GM10266 (cell line): Measurements from ENCODE around the gene CABP5.

Source experiments
- DNase-seq: peaks from one replicate; pipeline ENCODE4 v3.0.0; 2012; ENCODE audit errors: extremely low spot score
- TF ChIP-seq, protein P1 (sequence below): IDR thresholded peaks from 2 replicates; pipeline ENCODE4 v1.5.1; 2012; ENCODE audit warnings: mild to moderate bottlenecking, low read depth; ENCODE audit not compliant: control insufficient read depth, insufficient read depth; ENCODE audit errors: missing control alignments

CABP5 gene

DNA sequence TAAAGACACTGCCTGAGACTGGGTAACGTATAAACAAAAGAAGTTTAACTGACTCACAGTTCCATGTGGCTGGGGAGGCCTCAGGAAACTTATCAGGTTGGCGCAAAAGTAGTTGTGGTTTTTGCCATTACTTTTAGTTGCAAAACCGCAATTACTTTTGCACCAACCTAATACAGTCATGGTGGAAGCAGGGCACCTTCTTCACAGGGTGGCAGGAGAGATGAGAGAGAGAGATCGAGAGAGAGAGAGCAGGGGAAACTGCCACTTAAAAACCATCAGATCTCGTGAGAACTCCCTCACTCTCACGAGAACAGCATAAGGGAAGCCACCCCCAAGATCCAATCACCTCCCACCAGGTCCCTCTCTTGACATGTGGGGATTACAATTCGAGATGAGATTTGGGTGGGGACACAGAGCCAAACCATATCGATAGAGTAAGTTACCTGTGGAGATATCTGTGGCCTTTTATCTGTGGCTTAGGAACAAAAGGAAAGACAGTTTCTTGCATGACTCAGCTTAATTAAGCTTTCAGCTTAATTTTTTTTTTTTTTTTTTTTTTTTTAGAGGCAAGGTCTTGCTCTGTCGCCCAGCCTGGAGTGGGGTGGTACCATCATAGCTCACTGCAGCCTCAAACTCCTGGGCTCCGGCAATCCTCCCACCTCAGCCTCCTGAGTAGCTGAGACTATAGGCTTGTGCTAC, 7.6 kb upstream of the CABP5 start:
- TF ChIP-seq, protein P1, sequence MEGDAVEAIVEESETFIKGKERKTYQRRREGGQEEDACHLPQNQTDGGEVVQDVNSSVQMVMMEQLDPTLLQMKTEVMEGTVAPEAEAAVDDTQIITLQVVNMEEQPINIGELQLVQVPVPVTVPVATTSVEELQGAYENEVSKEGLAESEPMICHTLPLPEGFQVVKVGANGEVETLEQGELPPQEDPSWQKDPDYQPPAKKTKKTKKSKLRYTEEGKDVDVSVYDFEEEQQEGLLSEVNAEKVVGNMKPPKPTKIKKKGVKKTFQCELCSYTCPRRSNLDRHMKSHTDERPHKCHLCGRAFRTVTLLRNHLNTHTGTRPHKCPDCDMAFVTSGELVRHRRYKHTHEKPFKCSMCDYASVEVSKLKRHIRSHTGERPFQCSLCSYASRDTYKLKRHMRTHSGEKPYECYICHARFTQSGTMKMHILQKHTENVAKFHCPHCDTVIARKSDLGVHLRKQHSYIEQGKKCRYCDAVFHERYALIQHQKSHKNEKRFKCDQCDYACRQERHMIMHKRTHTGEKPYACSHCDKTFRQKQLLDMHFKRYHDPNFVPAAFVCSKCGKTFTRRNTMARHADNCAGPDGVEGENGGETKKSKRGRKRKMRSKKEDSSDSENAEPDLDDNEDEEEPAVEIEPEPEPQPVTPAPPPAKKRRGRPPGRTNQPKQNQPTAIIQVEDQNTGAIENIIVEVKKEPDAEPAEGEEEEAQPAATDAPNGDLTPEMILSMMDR = no peak
- no peak for DNase-seq

DNA sequence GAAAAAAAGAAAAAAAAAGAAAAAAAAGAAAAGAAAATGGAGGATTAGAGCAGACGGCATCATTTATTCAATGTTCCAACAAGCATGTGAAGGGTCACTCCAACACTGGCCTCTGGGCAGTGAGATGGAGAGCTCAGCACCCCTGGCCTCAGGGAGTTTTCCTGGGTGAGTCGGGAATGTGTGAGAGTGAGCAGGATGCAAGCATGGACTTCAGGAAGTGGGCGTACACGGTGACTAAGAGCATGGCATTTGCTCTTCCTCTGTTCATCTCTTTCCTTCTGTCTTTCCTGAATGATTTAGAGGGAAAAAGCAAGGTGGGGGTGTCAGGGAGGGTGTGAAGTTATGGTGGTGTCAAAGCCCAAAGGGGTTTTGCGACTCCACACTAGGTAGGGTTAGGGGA, 682 bp upstream of the CABP5 start:
- TF ChIP-seq, protein P1 = no peak
- DNase-seq = no peak

DNA sequence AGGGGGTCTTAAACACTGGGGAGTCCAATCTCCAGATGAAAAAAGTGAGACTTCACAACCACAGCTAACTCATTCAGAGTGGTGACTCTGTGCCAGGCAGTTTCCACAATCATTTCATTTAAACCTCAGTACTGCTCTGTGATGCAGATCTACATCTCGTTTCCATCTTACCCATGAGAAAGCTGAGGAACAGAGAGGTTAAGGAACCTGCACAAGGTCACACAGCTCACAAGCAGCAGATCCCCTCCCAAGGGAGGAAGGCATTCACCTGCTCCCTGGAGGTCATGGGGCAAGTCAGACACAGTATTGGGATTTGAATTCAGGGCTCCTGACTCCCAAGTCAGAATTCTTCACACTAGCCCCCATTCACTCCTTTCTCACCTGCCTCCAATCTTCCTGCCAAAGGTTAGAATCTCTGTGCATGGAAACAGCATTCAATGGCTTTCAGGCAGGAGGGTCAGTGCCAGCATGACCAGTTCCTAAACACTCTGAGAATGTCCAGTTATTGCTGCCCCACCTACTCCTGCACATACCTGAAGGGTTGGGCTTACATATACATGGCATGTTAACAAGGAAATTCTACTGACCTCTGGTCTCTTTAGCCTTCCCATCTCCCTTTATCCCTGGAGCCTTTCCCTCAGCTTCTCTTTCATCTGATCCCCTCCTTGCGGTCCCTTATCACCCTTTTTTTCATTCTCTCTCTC, 1.9 kb downstream of the CABP5 start:
- DNase-seq = no peak
- TF ChIP-seq, protein P1 = no peak

DNA sequence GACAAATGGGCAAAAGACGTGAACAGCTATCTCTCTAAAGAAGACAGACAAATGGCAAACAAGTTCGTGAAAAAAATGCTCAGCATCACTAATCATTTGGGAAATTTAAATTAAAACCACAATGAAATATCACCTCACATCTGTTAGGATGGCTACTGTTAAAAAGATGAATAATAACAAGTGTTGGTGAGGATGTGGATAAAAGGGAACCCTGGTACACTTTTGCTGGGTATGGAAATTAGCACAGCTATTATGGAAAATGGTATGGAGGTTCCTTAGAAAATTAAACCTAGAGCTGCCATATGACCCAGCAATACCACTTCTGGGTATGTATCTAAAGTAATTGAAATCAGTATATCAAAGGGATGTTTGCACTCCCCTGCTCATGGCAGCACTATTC, 7.1 kb downstream of the CABP5 start:
- TF ChIP-seq, protein P1 = no peak
- no peak for DNase-seq

DNA sequence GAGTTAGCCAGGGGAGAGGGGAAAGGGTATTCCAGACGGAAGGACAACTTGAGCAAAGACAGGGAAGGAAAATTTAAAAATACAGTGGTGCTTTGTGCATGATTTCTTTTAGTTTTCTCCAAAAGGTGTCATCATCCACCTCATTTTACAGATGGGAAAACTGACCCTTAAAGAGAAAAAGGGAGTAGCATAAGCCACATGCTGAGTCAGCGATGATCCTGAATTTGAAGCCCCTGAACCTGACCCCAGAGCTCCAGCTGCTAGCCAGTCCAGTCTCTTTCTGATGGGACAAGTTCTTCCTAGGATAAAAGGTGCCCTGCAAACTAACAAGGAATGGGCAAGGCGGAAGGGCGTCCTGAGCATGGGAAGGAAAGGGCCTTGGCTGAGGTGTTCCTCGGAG, 10.3 kb downstream of the CABP5 start:
- TF ChIP-seq, protein P1 = no peak

DNA sequence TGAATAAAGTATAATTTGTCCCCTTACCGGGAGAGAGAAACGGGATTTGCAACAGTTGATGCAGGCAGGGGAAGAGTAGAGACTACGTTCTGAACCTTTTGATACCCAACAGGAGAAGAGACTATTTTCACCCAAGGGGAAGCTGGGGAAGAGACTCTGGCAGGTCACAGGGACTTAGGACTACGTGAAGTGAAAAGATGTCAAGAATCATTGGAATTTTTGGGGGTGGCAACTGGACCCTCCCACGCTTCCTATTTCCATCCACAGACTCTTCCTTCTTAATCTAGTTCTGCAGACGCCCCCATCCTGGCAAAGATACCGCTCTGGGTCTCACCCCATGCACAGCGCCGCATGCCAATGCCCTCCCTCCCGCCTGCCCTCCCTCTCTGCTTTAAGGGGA, 13.8 kb downstream of the CABP5 start:
- TF ChIP-seq, protein P1 = no peak
- DNase-seq = no peak

More for the DNA sequence above, 10.3 kb downstream of the CABP5 start:
- no peak for DNase-seq

DNA sequence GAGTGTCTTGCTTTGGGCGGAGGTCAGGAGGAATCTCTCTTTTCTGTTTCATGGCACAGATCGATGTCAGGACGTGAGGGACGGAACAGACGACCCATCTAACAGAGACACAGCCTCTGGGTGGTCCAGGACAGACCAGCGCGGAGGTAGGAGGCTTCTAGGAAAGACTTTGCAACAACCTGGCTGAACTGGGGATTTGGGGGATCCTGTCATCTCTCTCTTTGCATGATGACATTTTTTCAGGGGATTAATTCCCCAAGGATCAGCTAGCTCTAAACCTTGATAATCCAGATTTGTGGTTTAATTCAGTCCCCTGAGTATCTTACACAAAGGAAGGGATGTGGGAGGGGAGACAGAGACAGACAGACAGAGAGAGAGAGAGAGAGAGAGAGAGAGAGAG, 14.4 kb downstream of the CABP5 start:
- DNase-seq = no peak
- TF ChIP-seq, protein P1 = no peak
